ENCODE data around the gene PABPN1L.

PABPN1L gene

DNA sequence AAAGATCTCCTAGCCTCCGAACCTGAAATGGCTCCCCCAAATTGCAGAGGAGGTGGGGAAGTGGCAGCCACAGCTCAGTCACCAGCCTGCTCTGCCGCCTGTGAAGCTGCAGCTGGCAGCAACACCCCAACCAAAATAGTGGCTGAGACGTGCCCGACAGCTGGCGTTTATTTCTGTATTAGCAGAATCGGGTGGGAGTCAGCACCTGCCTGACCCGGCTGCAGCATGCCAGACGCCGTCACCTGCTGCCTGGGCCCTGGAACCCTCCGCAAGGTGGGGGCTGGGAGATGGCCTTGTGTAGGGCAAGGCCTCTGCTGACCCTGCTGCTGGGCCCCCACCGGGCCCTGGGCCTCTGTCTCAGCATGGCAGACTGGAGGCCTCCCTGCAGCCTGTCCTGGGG lies 17.5 kb upstream of the PABPN1L start:
- no peak for DNase-seq (ENCODE audit: low spot score)

DNA sequence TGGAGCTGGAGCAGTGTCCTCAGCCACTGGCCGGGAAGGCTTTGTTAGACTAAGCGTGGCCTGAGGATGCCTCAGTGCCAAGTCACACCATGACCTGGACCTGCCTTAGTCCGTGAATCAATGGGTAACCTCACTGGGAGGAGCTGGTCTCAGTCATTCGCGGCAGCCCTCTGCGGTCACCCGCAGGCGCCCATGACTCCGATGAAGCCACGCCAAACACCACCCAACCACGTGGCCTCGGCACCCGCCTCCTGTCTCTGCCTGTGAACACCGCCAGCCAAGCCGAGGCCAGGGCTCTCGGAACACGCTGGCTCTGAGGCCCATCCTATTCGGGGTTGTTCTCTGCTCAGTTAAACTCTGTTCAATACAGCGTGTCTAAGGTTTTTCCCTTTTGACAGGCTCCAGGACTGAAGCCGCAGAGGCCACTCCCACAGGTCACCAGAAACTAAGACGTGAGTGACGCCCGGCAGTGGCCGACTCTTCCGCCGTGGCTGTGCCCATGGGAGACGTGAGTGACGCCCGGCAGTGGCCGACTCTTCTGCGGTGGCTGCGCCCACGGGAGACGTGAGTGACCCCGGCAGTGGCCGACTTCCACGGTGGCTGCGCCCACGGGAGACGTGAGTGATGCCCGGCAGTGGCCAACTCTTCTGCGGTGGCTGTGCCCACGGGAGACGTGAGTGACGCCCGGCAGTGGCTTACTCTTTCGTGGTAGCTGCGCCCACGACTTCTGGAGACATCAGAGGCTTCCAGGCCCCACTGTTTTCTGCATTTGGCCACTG lies 16.8 kb upstream of the PABPN1L start:
- no peak for DNase-seq (ENCODE audit: low spot score)

DNA sequence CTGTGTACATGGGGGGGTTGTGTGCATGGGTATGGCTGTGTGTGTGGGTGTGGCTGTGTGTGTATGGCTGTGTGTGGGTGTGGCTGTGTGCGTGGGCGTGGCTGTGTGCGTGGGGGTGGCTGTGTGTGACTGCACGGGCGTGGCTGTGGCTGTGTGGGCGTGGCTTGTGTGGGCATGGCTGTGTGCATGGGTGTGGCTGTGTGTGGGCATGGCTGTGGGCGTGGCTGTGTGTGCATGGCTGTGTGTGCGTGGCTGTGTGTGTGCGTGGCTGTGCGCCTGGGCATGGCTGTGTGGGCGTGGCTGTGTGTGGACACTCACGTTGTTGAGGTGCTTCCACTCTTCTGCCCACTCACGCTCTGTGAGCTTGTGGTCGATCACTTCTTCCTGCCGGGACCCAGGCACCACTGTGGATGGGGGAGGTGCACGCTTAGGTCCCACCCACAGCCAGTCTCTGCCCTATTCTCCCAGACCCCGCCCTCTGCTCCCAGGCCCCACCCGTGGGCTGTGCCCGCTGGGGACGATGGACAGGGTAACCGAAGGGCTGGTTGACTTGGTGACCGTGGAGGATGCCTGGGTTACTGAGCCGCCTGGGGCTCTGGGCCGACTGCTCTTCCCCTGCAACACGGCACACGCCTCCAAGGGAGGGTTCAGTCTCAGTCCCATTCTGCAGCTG lies 16.0 kb upstream of the PABPN1L start:
- no peak for DNase-seq (ENCODE audit: low spot score)

DNA sequence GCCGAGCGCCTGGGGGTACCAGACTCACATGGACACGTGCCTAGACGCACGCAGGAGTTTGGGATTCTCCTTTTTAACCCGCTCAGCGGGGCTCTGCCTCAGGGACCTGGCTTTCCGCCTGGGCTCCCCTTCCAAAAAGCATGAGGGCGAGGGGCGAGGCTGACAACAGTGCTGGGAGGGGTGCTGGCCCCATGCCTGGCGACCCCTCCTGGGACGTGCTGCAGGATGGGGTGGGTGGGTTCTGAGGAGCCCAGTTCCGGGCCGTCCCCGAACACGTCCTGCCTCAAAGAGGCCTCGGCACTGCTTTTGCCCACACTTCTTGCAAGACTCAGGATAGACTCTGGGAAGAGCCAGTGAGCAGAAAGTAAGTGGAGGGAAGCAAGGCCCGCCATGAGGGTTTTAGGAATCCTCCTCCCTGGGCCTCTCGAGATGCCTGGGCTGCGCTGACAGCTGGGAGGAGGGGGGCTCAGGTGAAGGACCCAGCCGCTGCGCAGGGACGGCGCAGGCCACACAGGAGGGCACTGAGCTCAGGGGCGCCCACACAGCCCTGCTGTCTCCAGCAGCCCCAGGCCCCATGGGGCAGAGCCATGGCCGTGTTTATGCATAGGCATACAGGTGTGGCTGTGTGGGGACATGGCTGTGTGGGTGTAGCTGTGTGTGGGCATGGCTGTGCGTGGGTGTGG lies 15.4 kb upstream of the PABPN1L start:
- no peak for DNase-seq (ENCODE audit: low spot score)

DNA sequence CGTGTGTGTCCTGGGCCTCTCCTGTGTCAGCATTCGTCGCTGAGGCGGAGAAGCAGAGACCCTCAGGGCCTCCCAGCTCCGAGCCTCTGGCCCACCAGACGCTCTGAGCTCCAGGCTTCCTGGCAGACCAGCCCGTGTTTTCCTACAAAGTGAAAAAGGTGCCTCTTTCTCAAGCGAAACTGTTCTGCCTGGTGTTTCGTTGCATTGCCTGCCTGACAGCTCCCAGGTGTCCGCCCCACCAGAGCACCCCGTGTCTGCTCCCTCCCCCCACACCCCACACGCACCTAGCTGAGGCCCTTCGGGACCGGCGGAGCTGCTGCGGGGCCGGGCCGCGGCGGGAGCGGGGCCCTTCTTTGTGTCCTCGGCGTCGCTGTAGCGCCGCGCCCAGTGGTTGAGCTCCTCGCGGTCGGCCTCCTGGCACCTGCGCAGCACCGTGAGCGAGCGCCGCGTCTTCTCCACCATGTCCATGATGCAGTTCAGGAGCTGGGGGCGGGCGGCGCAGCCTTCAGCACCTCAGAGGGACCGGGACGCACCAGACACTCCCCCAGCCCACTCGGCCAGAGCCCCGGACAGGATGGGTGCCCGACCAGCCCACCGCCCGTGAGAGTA lies 14.7 kb upstream of the PABPN1L start:
- no peak for DNase-seq (ENCODE audit: low spot score)

DNA sequence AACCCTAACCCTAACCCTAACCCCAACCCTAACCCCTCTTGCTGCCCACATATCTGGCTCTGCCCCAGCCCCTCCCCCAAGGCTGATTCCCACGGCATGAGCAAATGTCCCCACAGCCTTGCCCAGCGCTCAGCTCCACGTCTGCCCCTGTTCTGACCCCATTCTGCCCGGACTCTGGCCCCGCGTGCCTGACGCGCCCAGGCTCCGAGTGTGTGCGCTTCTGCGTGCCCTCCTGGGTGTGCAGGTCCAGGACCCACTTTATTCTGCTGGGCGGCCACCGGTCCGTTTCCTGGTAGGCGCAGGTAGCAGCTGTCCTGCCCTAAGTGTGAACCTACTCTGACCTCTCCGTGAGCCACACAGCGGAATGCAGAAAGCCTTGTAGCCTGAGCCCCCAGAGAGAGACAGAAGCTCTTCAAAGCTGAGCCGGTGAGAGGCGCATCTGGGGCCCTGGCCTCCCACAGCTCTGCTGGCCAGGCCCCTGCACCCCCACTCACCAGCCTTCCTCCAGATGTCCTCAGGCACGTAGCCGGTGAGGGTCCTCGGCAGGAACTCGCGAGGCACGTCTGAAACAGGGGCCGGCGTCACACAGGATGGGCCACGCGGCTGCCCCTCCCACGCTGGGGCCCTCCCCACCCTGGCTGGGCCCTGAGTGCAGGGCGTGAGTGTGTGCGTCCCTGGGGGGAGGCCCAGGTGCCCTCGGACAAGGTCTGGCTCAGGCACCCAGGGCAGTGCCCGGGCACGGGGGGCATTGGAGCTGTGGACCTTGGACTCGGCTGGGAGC lies 14.0 kb upstream of the PABPN1L start:
- DNase-seq (ENCODE audit: low spot score): no peak

DNA sequence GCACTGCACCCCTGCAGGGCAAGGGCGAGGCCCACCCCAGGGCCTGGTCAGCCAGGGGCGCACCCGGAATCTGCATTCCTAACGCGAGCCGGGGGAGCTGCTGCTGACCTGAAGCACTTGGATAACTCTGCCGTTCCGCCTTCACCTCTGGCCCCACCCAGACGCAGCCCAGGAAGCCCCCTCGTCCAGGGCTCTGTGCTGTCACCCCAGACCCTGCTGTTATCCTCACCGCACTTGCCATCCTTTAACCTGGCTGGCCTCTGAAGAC lies 13.3 kb upstream of the PABPN1L start:
- no peak for DNase-seq (ENCODE audit: low spot score)

DNA sequence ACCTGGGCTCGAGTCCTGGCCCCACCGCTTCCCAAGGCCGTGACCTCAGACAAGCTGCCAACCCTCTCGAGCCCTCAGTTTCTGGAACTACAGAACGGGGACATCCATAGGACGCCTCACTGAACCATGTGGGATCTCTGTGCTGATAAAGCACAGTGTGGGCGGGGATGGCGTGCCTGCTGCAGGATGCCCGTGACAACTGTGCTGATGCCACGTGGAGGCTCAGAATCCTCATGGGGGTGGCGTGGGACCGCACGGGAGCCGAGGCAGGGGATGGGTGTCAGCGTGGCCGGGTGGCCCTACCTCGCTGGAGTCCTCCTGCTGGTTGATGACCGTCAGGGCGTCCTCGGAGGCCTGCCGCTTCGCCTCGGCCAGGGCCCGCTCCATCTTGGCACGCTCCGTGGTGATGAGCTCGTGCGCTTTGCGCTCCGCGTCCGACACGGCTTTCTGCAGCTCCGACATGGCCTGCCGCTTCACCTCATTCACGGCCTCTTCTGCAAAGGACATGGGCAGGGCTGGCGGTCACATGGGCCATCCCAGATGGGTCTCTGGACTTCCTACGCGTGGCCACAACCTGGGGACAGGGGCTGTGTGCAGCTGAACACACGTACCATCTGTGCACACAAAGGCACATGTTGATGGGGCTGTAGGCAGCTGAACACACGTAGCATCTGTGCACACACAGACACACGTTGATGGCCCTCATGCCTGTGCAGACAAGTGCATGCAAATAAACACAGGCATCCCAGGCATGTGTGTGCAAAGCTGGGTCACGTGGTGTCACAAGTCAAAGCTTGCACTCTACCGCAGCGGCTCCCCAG lies 12.7 kb upstream of the PABPN1L start:
- DNase-seq (ENCODE audit: low spot score): no peak

DNA sequence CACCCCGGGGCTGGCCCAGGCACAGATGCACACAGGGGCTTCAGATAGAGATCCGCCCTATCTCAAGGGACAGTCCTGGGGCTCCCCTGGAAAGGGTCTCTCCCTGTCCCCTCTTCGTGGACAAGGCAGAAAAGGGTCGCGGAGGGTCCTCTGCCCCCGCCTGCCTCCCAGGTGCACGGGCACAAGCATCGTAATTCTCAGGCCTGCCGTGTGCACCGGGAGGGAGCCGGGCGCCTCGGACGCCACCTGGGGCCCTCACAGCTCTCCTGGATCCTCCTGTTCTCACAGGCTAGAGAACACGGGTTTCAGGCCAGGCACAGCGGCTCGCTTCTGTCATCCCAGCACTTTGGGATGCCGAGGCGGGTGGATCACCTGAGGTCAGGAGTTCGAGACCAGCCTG lies 11.9 kb upstream of the PABPN1L start:
- DNase-seq (ENCODE audit: low spot score): no peak

DNA sequence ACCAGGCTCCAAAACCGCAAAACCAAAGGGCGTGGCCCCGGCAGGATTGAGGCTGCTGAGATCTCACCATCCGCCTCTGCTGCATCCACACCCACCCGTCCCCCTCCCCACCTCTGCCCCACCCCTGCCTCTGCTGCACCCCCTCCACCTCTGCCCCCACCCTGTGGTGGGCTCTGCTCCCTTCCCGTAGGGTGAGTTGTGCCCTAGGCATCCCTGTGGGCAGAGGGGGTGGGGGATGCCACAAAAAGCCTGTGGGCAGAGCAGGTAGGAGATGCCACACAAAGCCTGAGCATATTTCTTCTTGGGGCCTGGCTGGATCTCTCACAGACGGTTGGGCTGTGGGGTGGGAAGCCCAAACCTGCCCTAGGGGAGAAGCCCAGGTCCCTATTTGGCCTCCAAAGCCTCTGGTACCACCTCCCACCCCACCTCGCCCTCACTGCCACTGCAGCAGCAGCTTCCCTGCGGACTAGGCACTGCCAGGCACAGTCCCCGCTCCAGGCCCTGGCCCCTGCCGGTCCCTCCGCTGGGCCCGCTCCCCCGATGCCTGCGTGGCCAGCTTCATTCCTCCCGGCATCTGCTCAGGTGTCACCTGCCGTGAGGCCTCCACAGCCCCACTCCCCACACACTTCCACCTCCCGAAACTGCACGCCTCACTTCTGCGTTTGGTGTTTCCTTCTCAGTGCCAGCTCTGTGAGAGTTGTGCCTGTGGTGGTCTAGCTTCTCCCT lies 11.3 kb upstream of the PABPN1L start:
- no peak for DNase-seq (ENCODE audit: low spot score)

DNA sequence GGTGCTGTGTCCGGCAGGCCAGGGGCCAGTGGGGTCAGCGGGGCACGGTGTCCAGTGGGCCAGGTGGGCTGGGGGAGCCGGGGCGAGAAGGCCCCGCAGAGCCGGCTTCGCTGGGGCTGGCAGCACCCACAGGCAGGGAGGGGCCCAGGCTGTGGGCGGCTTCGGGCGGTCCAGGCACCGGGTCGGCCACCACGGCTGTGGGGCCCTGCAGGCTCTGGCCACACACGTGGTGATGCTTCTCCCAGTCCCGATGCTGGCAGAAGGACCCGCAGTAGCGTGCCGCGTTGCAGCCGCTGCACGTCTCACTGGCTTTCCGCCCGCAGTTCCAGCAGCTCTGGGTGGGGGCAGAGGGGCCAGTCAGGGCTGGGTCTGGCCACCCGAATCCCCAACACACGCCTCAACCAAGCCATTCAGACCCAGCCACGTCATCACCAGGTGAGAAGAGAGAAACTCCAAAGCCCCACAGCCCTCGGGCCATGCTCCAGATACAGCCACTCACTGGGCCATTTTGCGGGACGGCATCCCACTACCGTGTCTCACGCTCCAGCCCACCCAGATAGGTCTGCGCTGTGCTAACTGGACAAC lies 10.6 kb upstream of the PABPN1L start:
- no peak for DNase-seq (ENCODE audit: low spot score)

DNA sequence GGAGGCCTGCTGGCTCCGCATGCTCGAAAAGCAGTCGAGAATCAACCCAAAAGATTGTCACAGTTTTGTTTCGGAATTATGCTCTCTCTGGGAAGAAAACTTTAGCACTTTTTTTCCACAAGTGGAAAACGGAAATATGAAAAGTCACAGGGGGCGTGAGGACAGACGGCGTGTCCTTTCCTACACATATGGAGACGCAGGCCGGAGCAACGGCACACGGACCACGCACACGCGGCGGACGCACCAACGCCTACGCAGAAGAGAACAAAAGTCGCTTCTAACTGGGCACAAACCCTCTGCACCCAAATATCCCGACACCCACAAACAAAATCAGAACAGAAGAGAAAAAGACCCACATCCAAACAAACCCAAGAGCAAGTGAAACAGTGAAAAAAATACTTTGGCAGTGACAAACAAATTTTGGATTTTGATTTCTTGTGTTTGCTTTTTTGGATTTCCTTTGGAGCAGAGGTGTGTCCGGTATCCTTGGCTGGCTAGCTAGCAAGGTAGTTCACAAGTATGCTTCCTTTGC lies 9.3 kb upstream of the PABPN1L start:
- no peak for DNase-seq (ENCODE audit: low spot score)

DNA sequence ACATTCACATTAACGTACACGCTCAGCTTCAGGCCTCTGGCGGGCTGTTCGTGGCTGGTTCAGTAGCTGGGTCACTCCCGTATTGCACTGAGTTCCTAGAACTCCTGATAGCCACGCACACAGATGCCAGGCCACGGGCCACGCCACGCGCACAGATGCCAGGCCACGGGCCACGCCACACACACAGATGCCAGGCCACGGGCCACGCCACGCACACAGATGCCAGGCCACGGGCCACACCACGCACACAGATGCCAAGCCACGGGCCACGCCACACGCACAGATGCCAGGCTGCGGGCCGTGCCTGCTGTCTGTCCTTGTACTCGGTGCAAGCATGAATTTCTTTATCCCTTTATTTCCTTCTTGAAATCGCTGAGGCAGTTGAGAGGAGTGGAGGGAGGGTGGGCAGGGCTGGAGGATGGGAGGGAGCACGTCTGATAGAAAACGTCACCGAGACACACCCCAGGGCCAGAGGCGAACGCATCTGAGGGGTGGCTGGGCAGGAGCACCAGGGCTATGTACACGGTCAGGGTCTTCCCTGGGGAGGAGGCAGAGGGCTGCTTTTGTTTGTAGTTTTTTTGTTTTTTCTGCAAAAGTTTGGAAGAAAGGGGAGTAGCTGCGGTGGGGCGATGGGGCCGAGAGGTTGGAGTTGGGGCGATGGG lies 8.6 kb upstream of the PABPN1L start:
- no peak for DNase-seq (ENCODE audit: low spot score)

DNA sequence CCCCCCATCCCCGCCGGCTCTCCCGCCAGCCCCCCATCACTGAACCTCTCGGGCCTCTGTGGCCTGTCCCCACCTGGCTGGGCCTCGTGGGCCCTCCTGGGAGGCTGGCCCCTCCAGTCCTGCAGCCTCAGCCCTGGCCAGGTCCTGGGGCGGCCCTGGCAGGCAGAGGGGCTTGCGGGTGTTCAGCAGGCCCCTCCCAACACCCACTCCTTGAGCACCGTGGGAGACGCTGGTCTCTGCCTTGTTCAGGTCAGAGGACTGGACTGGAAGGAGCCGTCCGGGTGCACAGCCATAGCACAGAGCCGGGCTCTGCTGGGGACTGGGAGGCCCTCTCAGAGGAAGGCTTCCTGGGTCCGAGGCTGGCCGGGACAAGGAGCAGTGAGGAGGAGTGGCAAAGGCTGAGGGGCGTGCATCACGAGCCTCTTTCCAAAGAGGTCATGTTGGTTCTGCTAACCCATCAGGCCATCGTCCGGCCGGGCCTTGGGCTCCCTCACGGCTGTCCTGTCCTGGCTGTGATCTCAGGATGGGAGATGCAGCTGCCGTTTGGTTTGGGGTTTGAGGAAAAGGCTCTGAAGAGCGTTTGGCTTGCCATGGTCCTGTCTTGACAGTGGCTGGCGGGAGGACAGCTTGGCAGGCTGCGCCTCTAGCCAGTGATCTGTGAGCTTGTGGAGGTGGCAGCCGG lies 6.3 kb upstream of the PABPN1L start:
- DNase-seq (ENCODE audit: low spot score): no peak

DNA sequence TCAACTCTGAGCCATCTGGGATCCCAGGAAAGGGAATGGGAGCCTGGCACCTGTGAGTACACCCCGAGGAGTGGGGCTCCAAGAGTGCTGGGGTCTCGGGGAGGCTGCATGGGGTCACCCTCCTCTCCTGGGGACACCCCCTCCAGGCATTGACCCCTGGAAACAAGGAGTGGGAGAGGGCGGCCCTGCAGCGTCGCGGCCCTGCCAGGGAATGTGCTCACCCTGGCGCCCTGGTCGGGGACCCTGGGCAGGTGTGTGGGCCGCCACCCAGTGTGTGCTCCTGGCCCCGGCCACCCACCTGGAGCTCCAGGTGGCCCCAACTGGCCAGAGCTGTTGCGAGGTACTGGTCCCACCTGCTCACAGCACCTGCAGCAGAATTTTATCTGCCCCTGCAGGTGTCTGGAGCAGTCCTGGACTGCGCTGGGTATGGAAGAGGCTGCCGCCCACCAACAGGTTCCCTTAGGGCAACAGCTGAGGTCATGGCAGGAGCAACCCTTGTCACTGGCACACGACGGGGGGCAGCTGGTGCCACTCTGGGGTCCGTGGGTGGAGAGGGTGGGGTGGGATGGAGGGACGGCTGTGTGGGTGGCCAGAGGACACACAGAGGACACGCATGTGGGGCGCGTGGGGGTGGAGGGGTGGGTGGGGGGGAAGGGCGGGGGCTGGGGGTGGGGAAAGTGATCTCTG lies 5.4 kb upstream of the PABPN1L start:
- no peak for DNase-seq (ENCODE audit: low spot score)

DNA sequence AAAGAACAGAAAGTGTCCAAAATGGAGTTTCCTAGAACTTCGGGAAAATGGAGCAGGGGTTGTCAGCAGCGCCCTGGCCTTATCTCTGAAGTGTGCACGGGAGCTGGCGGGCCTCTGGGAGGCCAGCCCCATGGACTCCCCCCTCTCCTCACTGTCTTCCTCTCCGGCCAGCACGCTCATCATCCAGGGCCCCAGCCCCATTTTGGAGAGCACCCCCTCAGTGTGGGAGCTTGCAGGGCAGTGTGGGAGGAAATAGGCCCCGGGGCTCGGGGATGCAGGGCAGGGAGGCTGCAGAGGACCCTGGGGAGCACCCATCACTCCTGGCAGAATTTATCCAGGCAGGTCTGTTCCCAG lies 4.9 kb upstream of the PABPN1L start:
- no peak for DNase-seq (ENCODE audit: low spot score)

DNA sequence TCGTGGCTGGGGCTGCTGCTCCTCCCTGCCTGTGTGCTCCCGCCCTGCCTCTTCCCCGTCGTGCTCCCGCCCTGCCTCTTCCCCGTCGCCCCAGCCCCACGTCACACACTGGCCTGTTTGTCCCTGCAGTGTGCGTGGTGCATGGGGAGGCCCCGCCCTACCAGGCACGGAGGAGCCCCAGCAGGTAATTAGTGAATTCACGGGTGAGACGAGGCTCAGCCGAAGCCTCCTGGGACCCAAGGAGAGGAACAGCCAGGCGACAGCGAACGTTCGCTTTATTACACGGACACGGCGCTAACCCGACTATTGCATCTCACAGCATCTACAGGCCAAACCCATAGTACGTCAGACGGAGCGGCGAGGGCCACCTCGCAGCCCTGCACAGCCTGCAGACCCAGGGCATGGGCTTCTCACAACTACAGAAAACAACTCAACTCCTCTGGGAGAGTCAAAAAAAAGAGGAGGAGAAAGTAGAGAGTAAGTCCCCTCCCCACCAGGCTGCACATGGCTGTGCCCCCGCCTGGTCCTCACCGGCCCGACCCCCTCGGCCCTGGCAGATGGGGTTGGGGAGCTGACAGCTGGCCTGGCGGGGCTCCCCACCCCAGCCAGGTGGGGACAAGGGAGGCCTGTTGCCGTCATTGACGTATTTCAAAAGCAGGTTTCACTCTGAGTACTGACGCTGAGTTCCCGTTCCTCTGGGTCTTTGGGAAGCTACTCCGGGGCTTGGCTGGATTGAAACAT lies 4.3 kb upstream of the PABPN1L start:
- DNase-seq (ENCODE audit: low spot score): peak; percentile 83

DNA sequence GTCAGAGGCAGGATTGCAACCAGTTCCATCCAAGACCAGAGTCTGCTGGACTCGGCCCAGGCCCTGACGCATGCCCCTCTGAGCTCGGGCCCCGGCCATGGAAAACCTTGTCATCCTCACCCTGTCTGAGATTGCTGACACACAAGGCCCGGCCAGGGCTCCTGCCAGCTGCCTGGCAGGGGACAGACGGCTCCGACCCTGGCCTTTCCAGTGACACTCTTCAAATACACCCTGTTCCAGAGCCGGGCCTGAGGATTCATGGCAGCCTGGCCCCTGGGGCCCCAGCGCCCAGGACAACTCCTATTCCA lies 3.2 kb upstream of the PABPN1L start:
- no peak for DNase-seq (ENCODE audit: low spot score)

All from D341Med (cell line).